ENCODE results near the gene MYL11.

The MYL11 gene

DNA sequence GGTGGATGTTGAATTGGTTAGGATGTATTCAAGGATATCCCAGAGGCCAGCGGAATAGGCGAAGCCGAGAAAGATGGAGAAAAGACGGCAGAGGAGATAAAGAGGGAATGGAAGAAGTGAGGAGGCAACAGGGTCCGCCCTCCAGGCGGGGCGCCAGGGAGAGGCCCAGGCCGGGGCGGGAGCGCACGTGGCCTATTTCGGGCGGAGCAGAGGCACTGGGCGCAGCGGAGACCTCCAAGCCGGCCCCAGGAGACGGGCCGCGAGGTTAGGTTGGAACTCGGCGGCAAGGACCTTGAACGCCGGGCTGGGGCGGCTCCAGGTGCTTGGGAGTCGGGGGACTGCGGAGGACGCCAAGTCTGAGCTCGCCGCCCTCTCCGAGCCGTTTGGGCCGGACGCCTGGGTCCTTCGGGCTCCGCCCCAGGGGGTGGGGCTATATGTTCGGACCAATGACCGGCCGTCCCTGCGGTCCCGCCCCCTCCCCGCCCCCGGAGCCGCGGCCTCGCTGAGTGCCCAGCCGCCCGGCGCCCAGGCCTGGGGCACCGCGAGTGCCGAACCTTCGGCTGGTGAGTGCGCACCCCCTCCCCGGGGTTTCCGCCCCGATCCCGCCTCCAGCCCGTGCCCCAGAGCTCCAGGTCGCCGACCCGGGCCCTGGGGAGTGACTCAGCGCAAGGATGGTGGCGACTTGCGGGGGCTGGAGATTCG lies 32.7 kb downstream of the MYL11 start, which contains the start of gene ZNF771:
Gene ZNF771, plus strand, starts transcription at position 505 of the 702 bp plus-strand sequence. CDS start 448 bp downstream, outside the sequence.
- H3K4me3 ChIP-seq (replicated peaks; ENCODE audit: insufficient read depth, low read length), result peak within 1 kb of the TSS; percentile 77
- TF ChIP-seq GABPA (IDR thresholded peaks at IDR 0.05; ENCODE audit: low read depth) (no peak), SPI1 (IDR thresholded peaks at IDR 0.05; ENCODE audit: borderline replicate concordance, low read depth) (no peak), CTCF (IDR thresholded peaks at IDR 0.05; ENCODE audit: insufficient read depth, low read length) (no peak), POLR2AphosphoS5 (IDR thresholded peaks at IDR 0.05; ENCODE audit: low read depth) (peak; percentile 70)
- TF ChIP-seq, protein P1, sequence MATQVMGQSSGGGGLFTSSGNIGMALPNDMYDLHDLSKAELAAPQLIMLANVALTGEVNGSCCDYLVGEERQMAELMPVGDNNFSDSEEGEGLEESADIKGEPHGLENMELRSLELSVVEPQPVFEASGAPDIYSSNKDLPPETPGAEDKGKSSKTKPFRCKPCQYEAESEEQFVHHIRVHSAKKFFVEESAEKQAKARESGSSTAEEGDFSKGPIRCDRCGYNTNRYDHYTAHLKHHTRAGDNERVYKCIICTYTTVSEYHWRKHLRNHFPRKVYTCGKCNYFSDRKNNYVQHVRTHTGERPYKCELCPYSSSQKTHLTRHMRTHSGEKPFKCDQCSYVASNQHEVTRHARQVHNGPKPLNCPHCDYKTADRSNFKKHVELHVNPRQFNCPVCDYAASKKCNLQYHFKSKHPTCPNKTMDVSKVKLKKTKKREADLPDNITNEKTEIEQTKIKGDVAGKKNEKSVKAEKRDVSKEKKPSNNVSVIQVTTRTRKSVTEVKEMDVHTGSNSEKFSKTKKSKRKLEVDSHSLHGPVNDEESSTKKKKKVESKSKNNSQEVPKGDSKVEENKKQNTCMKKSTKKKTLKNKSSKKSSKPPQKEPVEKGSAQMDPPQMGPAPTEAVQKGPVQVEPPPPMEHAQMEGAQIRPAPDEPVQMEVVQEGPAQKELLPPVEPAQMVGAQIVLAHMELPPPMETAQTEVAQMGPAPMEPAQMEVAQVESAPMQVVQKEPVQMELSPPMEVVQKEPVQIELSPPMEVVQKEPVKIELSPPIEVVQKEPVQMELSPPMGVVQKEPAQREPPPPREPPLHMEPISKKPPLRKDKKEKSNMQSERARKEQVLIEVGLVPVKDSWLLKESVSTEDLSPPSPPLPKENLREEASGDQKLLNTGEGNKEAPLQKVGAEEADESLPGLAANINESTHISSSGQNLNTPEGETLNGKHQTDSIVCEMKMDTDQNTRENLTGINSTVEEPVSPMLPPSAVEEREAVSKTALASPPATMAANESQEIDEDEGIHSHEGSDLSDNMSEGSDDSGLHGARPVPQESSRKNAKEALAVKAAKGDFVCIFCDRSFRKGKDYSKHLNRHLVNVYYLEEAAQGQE (IDR thresholded peaks at IDR 0.05; ENCODE audit: insufficient replicate concordance, low read depth), result peak; percentile 62
- no peaks in the 10 kb centered on the region for H3K27me3 ChIP-seq (ENCODE audit: insufficient read depth, poor library complexity, severe bottlenecking)
- H3K27ac ChIP-seq (replicated peaks), result peak within 1 kb of the TSS; percentile 77
- DNase-seq (ENCODE audit: low read depth in 1 of 2, low spot score in 1 of 2), result peak; percentile 83 to 88

- DNase-seq (ENCODE audit: low read depth in 1 of 2, low spot score in 1 of 2), result no peak
- TF ChIP-seq, protein P1 (IDR thresholded peaks at IDR 0.05; ENCODE audit: insufficient replicate concordance, low read depth), result no peak
- no peak for TF ChIP-seq CTCF (IDR thresholded peaks at IDR 0.05; ENCODE audit: insufficient read depth, low read length)
- no peak for TF ChIP-seq POLR2AphosphoS5 (IDR thresholded peaks at IDR 0.05; ENCODE audit: low read depth)
- TF ChIP-seq GABPA (IDR thresholded peaks at IDR 0.05; ENCODE audit: low read depth), result no peak
- TF ChIP-seq SPI1 (IDR thresholded peaks at IDR 0.05; ENCODE audit: borderline replicate concordance, low read depth), result no peak
- Histone ChIP-seq H3K4me3 (replicated peaks; ENCODE audit: insufficient read depth, low read length) (peak overlapping the region; percentile 77), H3K27me3 (ENCODE audit: insufficient read depth, poor library complexity, severe bottlenecking) (no peaks in the 10 kb centered on the region), H3K27ac (replicated peaks) (peak overlapping the region; percentile 77)
These were observed 33.4 kb downstream of the MYL11 start for GRCh38 chr16:30407804-30408534.

- TF ChIP-seq CTCF (IDR thresholded peaks at IDR 0.05; ENCODE audit: insufficient read depth, low read length), result peak; percentile 93
- TF ChIP-seq, protein P1 (IDR thresholded peaks at IDR 0.05; ENCODE audit: insufficient replicate concordance, low read depth), result no peak
- DNase-seq (ENCODE audit: low read depth in 1 of 2, low spot score in 1 of 2), result peak; percentile 63 to 93
- Histone ChIP-seq H3K27ac (replicated peaks) (peak overlapping the region; percentile 32; the same call in 1 of the 2 replicates), H3K27me3 (ENCODE audit: insufficient read depth, poor library complexity, severe bottlenecking) (no peaks in the 10 kb centered on the region), H3K4me3 (replicated peaks; ENCODE audit: insufficient read depth, low read length) (no peak overlapping the region)
These were observed 34.8 kb downstream of the MYL11 start for GRCh38 chr16:30409125-30410060.
